Measurements from ENCODE around the gene MPPE1. TPM values are rescaled to one million over a fixed set of nuclear protein-coding genes. Genes with fewer than 3 reads are reported as not detected.

The MPPE1 gene
- total and polyA plus RNA-seq, 2 donors from 2014 or later: 48.1 to 71.8 TPM

GRCh38 chr18:11951390-11951851 is 43.3 kb upstream of the MPPE1 start:
- FAIRE-seq (no peak), DNase-seq (peak in 4 of 5 donors; percentile 42 to 69 (median 60))
- Histone ChIP-seq H3K9ac (ENCODE audit: low read length in 3 of 3) (no peak overlapping the region), H3K27ac (ENCODE audit: low read depth in 2 of 2, low read length in 2 of 2) (no peak overlapping the region), H3K9me3 (ENCODE audit: control insufficient read depth in 2 of 3, insufficient read depth in 1 of 3, low read length in 3 of 3) (no peaks in the 10 kb centered on the region), H3K27me3 (ENCODE audit: control insufficient read depth, insufficient read depth, low read length) (no peaks in the 10 kb centered on the region), H3K4me1 (ENCODE audit: control insufficient read depth in 2 of 3, insufficient read depth in 2 of 3, low read depth in 1 of 3, low read length in 3 of 3) (peaks cover 0 to 4% (median 3%) of the 10 kb centered on the region in 3 donors), H3K4me3 (ENCODE audit: low read length in 3 of 3) (no peak overlapping the region), H3K36me3 (ENCODE audit: control insufficient read depth in 2 of 3, insufficient read depth in 3 of 3, low read length in 3 of 3) (no peaks in the 10 kb centered on the region)
- no peak for TF ChIP-seq CTCF (IDR thresholded peaks at IDR 0.05; ENCODE audit: borderline replicate concordance, extremely low read depth, insufficient read depth)
- intact Hi-C loops (cut with DNase I): no loop called here

DNA sequence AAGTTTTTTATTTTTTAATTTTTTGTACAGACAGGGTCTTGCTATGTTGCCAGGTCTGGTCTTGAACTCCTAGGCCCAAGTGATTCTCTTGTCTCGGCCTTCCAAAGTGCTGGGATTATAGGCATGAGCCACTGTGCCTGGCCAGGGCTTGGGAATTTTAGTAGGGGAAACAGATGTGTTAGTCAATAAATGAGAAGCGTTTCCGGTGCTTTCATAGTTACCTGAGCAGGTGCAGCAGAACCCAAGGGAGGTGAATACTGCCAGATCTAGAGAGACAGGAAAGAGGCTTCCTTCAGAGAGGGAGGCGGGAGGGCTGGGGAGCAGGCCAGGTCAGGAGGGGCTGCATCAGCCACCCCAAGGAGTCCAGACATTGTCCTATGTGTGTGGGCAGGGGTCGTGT is 42.7 kb upstream of the MPPE1 start:
- intact Hi-C loops (cut with DNase I): no loop called here
- no peak for DNase-seq
- no peaks in the 10 kb centered on the region for H3K27me3 ChIP-seq (ENCODE audit: control insufficient read depth, insufficient read depth, low read length)
- H3K4me3 ChIP-seq (ENCODE audit: low read length in 3 of 3): no peak overlapping the region
- H3K4me1 ChIP-seq (ENCODE audit: control insufficient read depth in 2 of 3, insufficient read depth in 2 of 3, low read depth in 1 of 3, low read length in 3 of 3): peaks cover 0 to 4% (median 3%) of the 10 kb centered on the region in 3 donors
- FAIRE-seq: no peak
- no peak overlapping the region for H3K9ac ChIP-seq (ENCODE audit: low read length in 3 of 3)
- no peak for TF ChIP-seq CTCF (IDR thresholded peaks at IDR 0.05; ENCODE audit: borderline replicate concordance, extremely low read depth, insufficient read depth)
- H3K36me3 ChIP-seq (ENCODE audit: control insufficient read depth in 2 of 3, insufficient read depth in 3 of 3, low read length in 3 of 3): no peaks in the 10 kb centered on the region
- H3K9me3 ChIP-seq (ENCODE audit: control insufficient read depth in 2 of 3, insufficient read depth in 1 of 3, low read length in 3 of 3): no peaks in the 10 kb centered on the region
- H3K27ac ChIP-seq (ENCODE audit: low read depth in 2 of 2, low read length in 2 of 2): no peak overlapping the region

GRCh38 chr18:11948852-11949523 is 40.9 kb upstream of the MPPE1 start:
- no peak for FAIRE-seq
- Histone ChIP-seq H3K9ac (ENCODE audit: low read length in 3 of 3) (no peak overlapping the region), H3K4me1 (ENCODE audit: control insufficient read depth in 2 of 3, insufficient read depth in 2 of 3, low read depth in 1 of 3, low read length in 3 of 3) (peaks cover 0 to 4% (median 3%) of the 10 kb centered on the region in 3 donors), H3K4me3 (ENCODE audit: low read length in 3 of 3) (no peak overlapping the region), H3K9me3 (ENCODE audit: control insufficient read depth in 2 of 3, insufficient read depth in 1 of 3, low read length in 3 of 3) (no peaks in the 10 kb centered on the region), H3K27me3 (ENCODE audit: control insufficient read depth, insufficient read depth, low read length) (no peaks in the 10 kb centered on the region), H3K27ac (ENCODE audit: low read depth in 2 of 2, low read length in 2 of 2) (no peak overlapping the region), H3K36me3 (ENCODE audit: control insufficient read depth in 2 of 3, insufficient read depth in 3 of 3, low read length in 3 of 3) (no peaks in the 10 kb centered on the region)
- intact Hi-C loops (cut with DNase I): no loop called here
- no peak for TF ChIP-seq CTCF (IDR thresholded peaks at IDR 0.05; ENCODE audit: borderline replicate concordance, extremely low read depth, insufficient read depth)
- no peak for DNase-seq
